H1 (cell line): ENCODE data around the gene TNFSF18. TPM values are rescaled to one million over a fixed set of nuclear protein-coding genes. Genes with fewer than 3 reads are reported as not detected.

Source experiments
- CTCF ChIA-PET: fragments of 300-600 bp; sonication (Branson Sonifier 250); formaldehyde crosslinking; loops from one replicate; lab custom pipeline; 2021; ENCODE audit not compliant: partially characterized antibody; lab: Charles Lee
- POLR2A ChIA-PET: fragments of 300-600 bp; sonication (Branson Sonifier 250); formaldehyde crosslinking; loops from one replicate; lab custom pipeline; 2021; ENCODE audit warnings: inconsistent platforms; ENCODE audit not compliant: partially characterized antibody; lab: Charles Lee
- DNase-seq, 2 experiments: peaks; one replicate each; pipeline versions ENCODE4 v3.0.0 to v3.0.0-alpha.2; 2010 to 2022; ENCODE audit warnings: low spot score in 2 of 2, low read depth in 1 of 2, mixed read lengths in 1 of 2
- FAIRE-seq: peaks from 2 replicates; lab custom pipeline; 2011; peaks lifted over from hg19 to GRCh38; lab: Jason Lieb, UNC
- H2AFZ ChIP-seq: 2 replicates; pipeline ENCODE4 v1.8.1; 2012; ENCODE audit warnings: low read length, inconsistent platforms
- H2AK5ac ChIP-seq: 2 replicates; pipeline ENCODE4 v1.6.1; 2013; ENCODE audit warnings: low read depth, low read length
- H2BK120ac ChIP-seq: replicated peaks from 2 replicates; pipeline ENCODE3; 2013; ENCODE audit warnings: low read depth, low read length, inconsistent platforms
- H2BK12ac ChIP-seq: 2 replicates; pipeline ENCODE4 v1.6.1; 2013; ENCODE audit warnings: low read depth, low read length
- H2BK15ac ChIP-seq: 2 replicates; pipeline ENCODE4 v1.6.1; 2013; ENCODE audit warnings: low read length
- H2BK20ac ChIP-seq: 2 replicates; pipeline ENCODE4 v1.6.1; 2013; ENCODE audit warnings: low read length
- H2BK5ac ChIP-seq: 2 replicates; pipeline ENCODE4 v1.6.1; 2013; ENCODE audit warnings: low read depth, low read length
- H3K14ac ChIP-seq: 2 replicates; pipeline ENCODE4 v1.6.1; 2013; ENCODE audit warnings: inconsistent platforms; ENCODE audit not compliant: insufficient read length
- H3K18ac ChIP-seq: 2 replicates; pipeline ENCODE4 v1.6.1; 2013; ENCODE audit warnings: low read length; ENCODE audit errors: extremely low read depth
- H3K23ac ChIP-seq: 2 replicates; pipeline ENCODE4 v1.6.1; 2013; ENCODE audit warnings: inconsistent platforms; ENCODE audit not compliant: insufficient read length
- H3K23me2 ChIP-seq: 2 replicates; pipeline ENCODE4 v1.6.1; 2013; ENCODE audit warnings: low read depth, low read length
- H3K27ac ChIP-seq: 2 replicates; pipeline ENCODE4 v1.6.1; 2011; ENCODE audit warnings: low read depth, low read length, inconsistent platforms
- H3K27me3 ChIP-seq, 4 experiments: replicated peaks in 1 of 4; 1 replicate in 1 of 4; 2 replicates in 3 of 4; pipeline versions ENCODE4 v1.6.1 to v1.8.1; 2011 to 2013; ENCODE audit warnings: low read length in 3 of 4, mild to moderate bottlenecking in 3 of 4, inconsistent platforms in 2 of 4, mixed read lengths in 2 of 4, moderate library complexity in 1 of 4; ENCODE audit not compliant: control insufficient read depth in 3 of 4, insufficient read depth in 3 of 4; ENCODE audit errors: extremely low read depth in 1 of 4
- H3K36me3 ChIP-seq, 4 experiments: 2 replicates each; pipeline versions ENCODE4 v1.6.1 to v1.8.1; 2011 to 2013; ENCODE audit warnings: mild to moderate bottlenecking in 4 of 4, low read length in 3 of 4, moderate library complexity in 2 of 4, control low read depth in 1 of 4, inconsistent platforms in 1 of 4; ENCODE audit not compliant: insufficient read depth in 4 of 4, control insufficient read depth in 2 of 4
- H3K4ac ChIP-seq: replicated peaks from 2 replicates; pipeline ENCODE3; 2013; ENCODE audit warnings: low read length, low read depth, mixed read lengths, inconsistent platforms; ENCODE audit not compliant: insufficient read length
- H3K4me1 ChIP-seq, 4 experiments: replicated peaks in 1 of 4; 1 replicate in 1 of 4; 2 replicates in 3 of 4; pipeline versions ENCODE4 v1.6.1 to v1.8.1; 2011 to 2013; ENCODE audit warnings: low read length in 3 of 4, inconsistent platforms in 2 of 4, mixed read lengths in 1 of 4; ENCODE audit not compliant: insufficient read depth in 4 of 4, control insufficient read depth in 3 of 4
- H3K4me2 ChIP-seq, 2 experiments: 2 replicates each; pipeline versions ENCODE4 v1.6.1 to v1.8.1; 2011 to 2013; ENCODE audit warnings: low read depth in 2 of 2, low read length in 2 of 2, control low read depth in 1 of 2, inconsistent platforms in 1 of 2, mild to moderate bottlenecking in 1 of 2; ENCODE audit not compliant: insufficient read depth in 1 of 2
- H3K4me3 ChIP-seq, 4 experiments: fragments of 200-600, 300-600 bp in 1 of 4; sonication (generic), shearing (Covaris generic), sonication (Bioruptor Twin) in 1 of 4; 2 replicates each; pipeline versions ENCODE4 v1.5.1 to v1.8.1; 2011 to 2016; ENCODE audit warnings: low read length in 4 of 4, low read depth in 3 of 4, control low read depth in 2 of 4, inconsistent platforms in 2 of 4, mild to moderate bottlenecking in 2 of 4, mixed read lengths in 1 of 4, moderate library complexity in 1 of 4; ENCODE audit not compliant: insufficient read depth in 2 of 4; ENCODE audit errors: extremely low read depth in 1 of 4
- H3K56ac ChIP-seq: replicated peaks from 2 replicates; pipeline ENCODE3; 2013; ENCODE audit warnings: low read depth, mild to moderate bottlenecking, mixed read lengths, low read length, inconsistent platforms; ENCODE audit not compliant: insufficient read length
- H3K79me1 ChIP-seq: 2 replicates; pipeline ENCODE4 v1.6.1; 2013; ENCODE audit warnings: low read depth, low read length, control low read depth
- H3K79me2 ChIP-seq, 2 experiments: 2 replicates each; pipeline versions ENCODE4 v1.6.1 to v1.8.1; 2012 to 2013; ENCODE audit warnings: low read length in 2 of 2, mild to moderate bottlenecking in 2 of 2, inconsistent platforms in 1 of 2; ENCODE audit not compliant: insufficient read depth in 2 of 2, control insufficient read depth in 1 of 2
- H3K9ac ChIP-seq, 4 experiments: replicated peaks in 1 of 4; 1 replicate in 1 of 4; 2 replicates in 3 of 4; pipeline versions ENCODE4 v1.6.1 to v1.8.1; 2011 to 2013; ENCODE audit warnings: low read depth in 3 of 4, low read length in 3 of 4, control low read depth in 2 of 4, mild to moderate bottlenecking in 2 of 4, moderate library complexity in 2 of 4, inconsistent platforms in 1 of 4; ENCODE audit errors: extremely low read depth in 1 of 4
- H3K9me3 ChIP-seq, 2 experiments: 2 replicates each; pipeline versions ENCODE4 v1.6.1 to v1.8.1; 2012 to 2013; ENCODE audit warnings: mild to moderate bottlenecking in 2 of 2, moderate library complexity in 2 of 2, control low read depth in 1 of 2, inconsistent platforms in 1 of 2, low read depth in 1 of 2, low read length in 1 of 2, mixed read lengths in 1 of 2; ENCODE audit not compliant: insufficient read depth in 2 of 2
- H4K20me1 ChIP-seq, 2 experiments: replicated peaks in 1 of 2; 2 replicates each; pipeline versions ENCODE3 to v1.8.1; 2011 to 2013; ENCODE audit warnings: inconsistent platforms in 2 of 2, low read length in 2 of 2, mild to moderate bottlenecking in 1 of 2; ENCODE audit not compliant: insufficient read depth in 2 of 2, control insufficient read depth in 1 of 2
- H4K5ac ChIP-seq: 2 replicates; pipeline ENCODE4 v1.6.1; 2013; ENCODE audit warnings: low read length, low read depth, mixed read lengths, inconsistent platforms; ENCODE audit not compliant: insufficient read length
- H4K8ac ChIP-seq: 2 replicates; pipeline ENCODE4 v1.8.0; 2013; ENCODE audit warnings: mild to moderate bottlenecking, moderate library complexity, low read length, inconsistent platforms; ENCODE audit not compliant: insufficient read depth; ENCODE audit errors: extremely low read depth
- H4K91ac ChIP-seq: replicated peaks from 2 replicates; pipeline ENCODE3; 2013; ENCODE audit warnings: low read length, mixed read lengths, inconsistent platforms; ENCODE audit not compliant: insufficient read length
- BCL11A ChIP-seq, 2 experiments: IDR thresholded peaks; one replicate each; pipeline ENCODE4 v1.6.1; 2011; ENCODE audit warnings: low read depth in 2 of 2, low read length in 2 of 2, mild to moderate bottlenecking in 2 of 2
- CHD1 ChIP-seq: IDR thresholded peaks from 2 replicates; pipeline ENCODE4 v1.6.1; 2012; ENCODE audit warnings: low read depth, low read length, improper control_type of control experiment
- EGR1 ChIP-seq: IDR thresholded peaks from 2 replicates; pipeline ENCODE4 v1.6.1; 2011; ENCODE audit warnings: low read depth, low read length, borderline replicate concordance
- EZH2 ChIP-seq: fragments of 200-600 bp; sonication (generic); IDR thresholded peaks from 2 replicates; pipeline ENCODE4 v1.7.1; 2012; ENCODE audit warnings: low read depth, mild to moderate bottlenecking, moderate library complexity, low read length, inconsistent platforms; ENCODE audit not compliant: severe bottlenecking
- FOSL1 ChIP-seq: IDR thresholded peaks from 2 replicates; pipeline ENCODE4 v1.6.1; 2011; ENCODE audit warnings: mild to moderate bottlenecking, low read depth, low read length, moderate library complexity; ENCODE audit not compliant: insufficient read depth
- KDM5A ChIP-seq: fragments of 200-600 bp; IDR thresholded peaks from 2 replicates; pipeline ENCODE4 v1.7.1; 2012; ENCODE audit warnings: mild to moderate bottlenecking, low read length, inconsistent platforms, mixed read lengths
- MAFK ChIP-seq: IDR thresholded peaks from 2 replicates; pipeline ENCODE4 v1.6.1; 2012; ENCODE audit warnings: low read depth, mild to moderate bottlenecking, improper control_type of control experiment, low read length
- SP2 ChIP-seq: IDR thresholded peaks from 2 replicates; pipeline ENCODE4 v1.6.1; 2012; ENCODE audit warnings: mild to moderate bottlenecking, low read length, inconsistent platforms
- SP4 ChIP-seq: IDR thresholded peaks from 2 replicates; pipeline ENCODE4 v1.6.1; 2012; ENCODE audit warnings: low read length, inconsistent platforms
- TAF1 ChIP-seq: IDR thresholded peaks from 2 replicates; pipeline ENCODE4 v1.6.1; 2011; ENCODE audit warnings: mild to moderate bottlenecking, low read depth, low read length
- WGBS, 2 experiments: shearing (Covaris generic) in 1 of 2; methylation state at CpG; one replicate each; pipeline versions ENCODE4 v1.1.6 to v1.1.7; 2013 to 2015; ENCODE audit warnings: low lambda C conversion rate in 2 of 2, mixed read lengths in 2 of 2, inconsistent platforms in 1 of 2, low coverage in 1 of 2, missing lambda C conversion rate in 1 of 2; ENCODE audit not compliant: insufficient replicate concordance in 2 of 2, insufficient coverage in 1 of 2, insufficient read length in 1 of 2; ENCODE audit errors: extremely low coverage in 1 of 2, missing lambda C conversion rate in 1 of 2; 5-methylcytosine and 5-hydroxymethylcytosine counted together
- polyA plus RNA-seq, 7 experiments: library from polyadenylated mRNA; depleted of rRNA in 3 of 7; stranded (reverse) in 5 of 7; unstranded in 2 of 7; fragments of >200 nt in 5 of 7; fragments of 200-250 nt in 2 of 7; gene quantifications; 1 replicate in 5 of 7; 2 replicates in 1 of 7; 4 replicates in 1 of 7; pipeline versions ENCODE4 v1.2.1 to v1.2.3, GENCODE V29; 2011 to 2013; ENCODE audit warnings: missing spikeins in 2 of 7, mixed read lengths in 2 of 7
- total RNA-seq: library from RNA; stranded (reverse); fragmentation: NEBNext Ultra II Directional; extraction: Animal tissue kit (Norgen Biotek cat#: 25700); gene quantifications from 2 replicates; pipeline ENCODE4 v1.2.1, GENCODE V29; 2021
- TF ChIP-seq, protein P1 (sequence below), 3 experiments: IDR thresholded peaks; 1 replicate in 2 of 3; 2 replicates in 1 of 3; pipeline versions ENCODE4 v1.5.1 to v1.6.1; 2011; ENCODE audit warnings: low read length in 3 of 3, mild to moderate bottlenecking in 3 of 3, inconsistent platforms in 2 of 3, low read depth in 1 of 3, moderate library complexity in 1 of 3; ENCODE audit not compliant: insufficient read depth in 1 of 3; ENCODE audit errors: control extremely low read depth in 1 of 3

Gene TNFSF18
- total and polyA plus RNA-seq, 2 of the 8 experiments (the other 6 are each of a cell fraction or from before 2014, with no cell fraction given), result not detected

DNA sequence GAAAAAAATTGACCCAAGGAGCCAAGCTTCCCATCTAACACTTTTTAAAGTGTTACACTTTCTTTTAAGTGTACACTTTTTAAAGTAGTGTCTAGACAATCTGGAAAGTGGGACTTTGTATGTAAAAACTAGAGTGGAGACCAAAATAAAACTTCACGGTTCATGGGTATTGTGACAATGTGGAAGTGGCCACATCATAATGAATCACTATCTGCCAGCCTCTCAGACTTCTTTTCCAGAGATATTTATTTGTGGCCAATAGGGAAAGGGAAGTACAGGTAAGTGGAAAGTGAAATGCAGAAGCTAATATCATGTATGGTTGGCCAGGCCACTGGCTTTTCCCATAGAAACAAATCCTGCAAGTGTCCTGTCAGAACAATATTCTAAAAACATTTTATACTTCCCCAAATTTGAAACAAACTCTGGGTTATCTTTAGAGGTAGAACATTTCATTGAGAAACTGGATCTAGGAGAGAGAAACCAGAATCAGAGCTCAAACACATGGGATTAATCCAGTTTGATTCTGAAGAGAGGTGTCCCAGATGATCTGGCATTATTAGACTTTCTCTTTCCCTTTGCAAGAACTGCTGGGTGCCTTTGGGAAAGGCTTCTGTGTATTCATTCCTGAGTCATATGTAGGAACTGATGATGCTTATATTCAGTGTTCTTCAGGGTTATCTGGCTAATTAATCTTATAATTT, 2.0 kb downstream of the TNFSF18 start:
- no peaks in the 10 kb centered on the region for H3K23me2 ChIP-seq
- no peak overlapping the region for H4K91ac ChIP-seq
- no peak overlapping the region for H2BK12ac ChIP-seq
- H3K36me3 ChIP-seq, result no peaks in the 10 kb centered on the region
- no peaks in the 10 kb centered on the region for H3K9me3 ChIP-seq
- ChIA-PET POLR2A (no interaction called here), CTCF (interaction anchor here (1.2 kb wide), 1 partner anchor 217 kb away, joined by 3 read pairs; no protein-coding TSS in a partner anchor)
- H3K79me1 ChIP-seq, result no peaks in the 10 kb centered on the region
- H3K4ac ChIP-seq, result no peak overlapping the region
- no peak overlapping the region for H4K5ac ChIP-seq
- no peak overlapping the region for H3K56ac ChIP-seq
- no peaks in the 10 kb centered on the region for H4K20me1 ChIP-seq
- H2BK15ac ChIP-seq, result no peak overlapping the region
- no peak overlapping the region for H3K4me3 ChIP-seq
- no peak overlapping the region for H2BK120ac ChIP-seq
- no peak overlapping the region for H2BK20ac ChIP-seq
- H4K8ac ChIP-seq, result no peak overlapping the region
- 100% methylated on average over 1 of the region's 1 CpG; no CpG with 5 or more reads in 1 of the 2 experiments for WGBS, 2 experiments
- H3K23ac ChIP-seq, result no peak overlapping the region
- FAIRE-seq (no peak), DNase-seq (no peak)
- no peaks in the 10 kb centered on the region for H3K4me1 ChIP-seq
- H3K27ac ChIP-seq, result no peak overlapping the region
- no peak overlapping the region for H3K4me2 ChIP-seq
- H2AFZ ChIP-seq, result no peak overlapping the region
- H3K14ac ChIP-seq, result no peak overlapping the region
- H3K18ac ChIP-seq, result no peak overlapping the region
- no peak overlapping the region for H3K9ac ChIP-seq
- H2BK5ac ChIP-seq, result no peak overlapping the region
- no peaks in the 10 kb centered on the region for H3K27me3 ChIP-seq
- no peaks in the 10 kb centered on the region for H3K79me2 ChIP-seq
- H2AK5ac ChIP-seq, result no peak overlapping the region
- no peak for TF ChIP-seq FOSL1
- no peak for TF ChIP-seq TAF1
- TF ChIP-seq SP2, result no peak
- TF ChIP-seq EGR1, result no peak
- TF ChIP-seq EZH2, result no peak
- TF ChIP-seq BCL11A (IDR thresholded peaks at IDR 0.05; ENCODE audit: low read depth in 2 of 2, low read length in 2 of 2), result no peak
- TF ChIP-seq SP4, result no peak
- TF ChIP-seq CHD1, result no peak
- TF ChIP-seq KDM5A, result no peak
- no peak for TF ChIP-seq MAFK
- TF ChIP-seq, protein P1, sequence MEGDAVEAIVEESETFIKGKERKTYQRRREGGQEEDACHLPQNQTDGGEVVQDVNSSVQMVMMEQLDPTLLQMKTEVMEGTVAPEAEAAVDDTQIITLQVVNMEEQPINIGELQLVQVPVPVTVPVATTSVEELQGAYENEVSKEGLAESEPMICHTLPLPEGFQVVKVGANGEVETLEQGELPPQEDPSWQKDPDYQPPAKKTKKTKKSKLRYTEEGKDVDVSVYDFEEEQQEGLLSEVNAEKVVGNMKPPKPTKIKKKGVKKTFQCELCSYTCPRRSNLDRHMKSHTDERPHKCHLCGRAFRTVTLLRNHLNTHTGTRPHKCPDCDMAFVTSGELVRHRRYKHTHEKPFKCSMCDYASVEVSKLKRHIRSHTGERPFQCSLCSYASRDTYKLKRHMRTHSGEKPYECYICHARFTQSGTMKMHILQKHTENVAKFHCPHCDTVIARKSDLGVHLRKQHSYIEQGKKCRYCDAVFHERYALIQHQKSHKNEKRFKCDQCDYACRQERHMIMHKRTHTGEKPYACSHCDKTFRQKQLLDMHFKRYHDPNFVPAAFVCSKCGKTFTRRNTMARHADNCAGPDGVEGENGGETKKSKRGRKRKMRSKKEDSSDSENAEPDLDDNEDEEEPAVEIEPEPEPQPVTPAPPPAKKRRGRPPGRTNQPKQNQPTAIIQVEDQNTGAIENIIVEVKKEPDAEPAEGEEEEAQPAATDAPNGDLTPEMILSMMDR (IDR thresholded peaks at IDR 0.05; ENCODE audit: control extremely low read depth in 1 of 3, insufficient read depth in 1 of 3, low read depth in 1 of 3, low read length in 3 of 3), result no peak
